Activated naive CD8-positive, alpha-beta T cell (primary cell): ENCODE measurements around the gene E2F4.

Source experiments
- H3K27ac Mint-ChIP-seq: one replicate; pipeline ENCODE4 v1.8.0; 2021; ENCODE audit warnings: mixed read lengths
- H3K27me3 Mint-ChIP-seq: one replicate; pipeline ENCODE4 v1.8.0; 2021; ENCODE audit warnings: mixed read lengths
- H3K36me3 Mint-ChIP-seq: one replicate; pipeline ENCODE4 v1.8.0; 2021; ENCODE audit warnings: mixed read lengths
- H3K4me1 Mint-ChIP-seq: one replicate; pipeline ENCODE4 v1.8.0; 2021; ENCODE audit warnings: low read depth, mixed read lengths
- H3K4me3 Mint-ChIP-seq: one replicate; pipeline ENCODE4 v1.8.0; 2021; ENCODE audit warnings: mild to moderate bottlenecking, mixed read lengths
- H3K9me3 Mint-ChIP-seq: one replicate; pipeline ENCODE4 v1.8.0; 2021; ENCODE audit warnings: low read depth, mixed read lengths

Gene E2F4

GRCh38 chr16:67201411-67202345 lies 9.7 kb downstream of the E2F4 start:
- Mint-ChIP-seq H3K27me3 (no peaks in the 10 kb centered on the region), H3K9me3 (no peaks in the 10 kb centered on the region), H3K4me3 (no peak overlapping the region), H3K36me3 (no peaks in the 10 kb centered on the region), H3K4me1 (peaks cover 3% of the 10 kb centered on the region), H3K27ac (no peak overlapping the region)

GRCh38 chr16:67202426-67202825 lies 10.5 kb downstream of the E2F4 start:
- Mint-ChIP-seq H3K27ac (no peak overlapping the region), H3K9me3 (no peaks in the 10 kb centered on the region), H3K36me3 (no peaks in the 10 kb centered on the region), H3K4me3 (no peak overlapping the region), H3K27me3 (no peaks in the 10 kb centered on the region), H3K4me1 (no peaks in the 10 kb centered on the region)

GRCh38 chr16:67202956-67203493 lies 11.1 kb downstream of the E2F4 start:
- Mint-ChIP-seq H3K27me3 (no peaks in the 10 kb centered on the region), H3K36me3 (no peaks in the 10 kb centered on the region), H3K27ac (no peak overlapping the region), H3K9me3 (no peaks in the 10 kb centered on the region), H3K4me3 (no peak overlapping the region), H3K4me1 (no peaks in the 10 kb centered on the region)

- no peaks in the 10 kb centered on the region for H3K27me3 Mint-ChIP-seq
- no peaks in the 10 kb centered on the region for H3K9me3 Mint-ChIP-seq
- no peak overlapping the region for H3K4me3 Mint-ChIP-seq
- H3K36me3 Mint-ChIP-seq: no peaks in the 10 kb centered on the region
- H3K27ac Mint-ChIP-seq: peak overlapping the region; percentile 22
- no peaks in the 10 kb centered on the region for H3K4me1 Mint-ChIP-seq
These were observed 12.1 kb downstream of the E2F4 start for GRCh38 chr16:67204076-67204475.

- Mint-ChIP-seq H3K9me3 (no peaks in the 10 kb centered on the region), H3K36me3 (no peaks in the 10 kb centered on the region), H3K27ac (no peak overlapping the region), H3K27me3 (no peaks in the 10 kb centered on the region), H3K4me1 (no peaks in the 10 kb centered on the region), H3K4me3 (no peak overlapping the region)
These were observed 14.3 kb downstream of the E2F4 start for GRCh38 chr16:67206129-67206837.

- Mint-ChIP-seq H3K27me3 (no peaks in the 10 kb centered on the region), H3K4me1 (no peaks in the 10 kb centered on the region), H3K36me3 (no peaks in the 10 kb centered on the region), H3K9me3 (no peaks in the 10 kb centered on the region), H3K27ac (no peak overlapping the region), H3K4me3 (no peak overlapping the region)
These were observed 14.9 kb downstream of the E2F4 start for GRCh38 chr16:67206838-67207248.

- Mint-ChIP-seq H3K9me3 (no peaks in the 10 kb centered on the region), H3K27me3 (no peaks in the 10 kb centered on the region), H3K4me1 (no peaks in the 10 kb centered on the region)
These were observed 15.5 kb downstream of the E2F4 start for GRCh38 chr16:67207249-67208091.

GRCh38 chr16:67208154-67208896 lies 16.4 kb downstream of the E2F4 start:
- H3K9me3 Mint-ChIP-seq: no peaks in the 10 kb centered on the region
- no peaks in the 10 kb centered on the region for H3K27me3 Mint-ChIP-seq
- H3K4me3 Mint-ChIP-seq: no peak overlapping the region
- no peaks in the 10 kb centered on the region for H3K4me1 Mint-ChIP-seq
- H3K36me3 Mint-ChIP-seq: no peaks in the 10 kb centered on the region
- H3K27ac Mint-ChIP-seq: no peak overlapping the region

More at GRCh38 chr16:67207249-67208091, 15.5 kb downstream of the E2F4 start:
- Mint-ChIP-seq H3K36me3 (no peaks in the 10 kb centered on the region), H3K27ac (no peak overlapping the region), H3K4me3 (no peak overlapping the region)

- Mint-ChIP-seq H3K4me3 (no peak overlapping the region), H3K36me3 (no peaks in the 10 kb centered on the region), H3K4me1 (no peaks in the 10 kb centered on the region), H3K9me3 (no peaks in the 10 kb centered on the region), H3K27ac (no peak overlapping the region), H3K27me3 (no peaks in the 10 kb centered on the region)
These were observed 17.6 kb downstream of the E2F4 start for GRCh38 chr16:67209565-67209964.

GRCh38 chr16:67210069-67210937 lies 18.3 kb downstream of the E2F4 start:
- Mint-ChIP-seq H3K4me1 (no peaks in the 10 kb centered on the region), H3K27me3 (no peaks in the 10 kb centered on the region), H3K9me3 (no peaks in the 10 kb centered on the region), H3K27ac (no peak overlapping the region), H3K36me3 (no peaks in the 10 kb centered on the region), H3K4me3 (no peak overlapping the region)

GRCh38 chr16:67211674-67212073 lies 19.7 kb downstream of the E2F4 start:
- H3K27ac Mint-ChIP-seq: no peak overlapping the region
- H3K36me3 Mint-ChIP-seq: peaks cover 3% of the 10 kb centered on the region
- H3K27me3 Mint-ChIP-seq: no peaks in the 10 kb centered on the region
- no peaks in the 10 kb centered on the region for H3K4me1 Mint-ChIP-seq
- H3K4me3 Mint-ChIP-seq: no peak overlapping the region
- no peaks in the 10 kb centered on the region for H3K9me3 Mint-ChIP-seq

GRCh38 chr16:67212766-67213165 lies 20.8 kb downstream of the E2F4 start:
- Mint-ChIP-seq H3K4me1 (no peaks in the 10 kb centered on the region), H3K4me3 (no peak overlapping the region), H3K27me3 (no peaks in the 10 kb centered on the region), H3K27ac (no peak overlapping the region), H3K36me3 (peaks cover 11% of the 10 kb centered on the region), H3K9me3 (no peaks in the 10 kb centered on the region)

- no peak overlapping the region for H3K27ac Mint-ChIP-seq
- H3K27me3 Mint-ChIP-seq: no peaks in the 10 kb centered on the region
- peaks cover 11% of the 10 kb centered on the region for H3K36me3 Mint-ChIP-seq
- no peaks in the 10 kb centered on the region for H3K4me1 Mint-ChIP-seq
- H3K9me3 Mint-ChIP-seq: no peaks in the 10 kb centered on the region
- no peak overlapping the region for H3K4me3 Mint-ChIP-seq
These were observed 21.5 kb downstream of the E2F4 start for GRCh38 chr16:67213197-67214019.
